Measurements from ENCODE around the gene ABCC8.

Gene ABCC8

DNA sequence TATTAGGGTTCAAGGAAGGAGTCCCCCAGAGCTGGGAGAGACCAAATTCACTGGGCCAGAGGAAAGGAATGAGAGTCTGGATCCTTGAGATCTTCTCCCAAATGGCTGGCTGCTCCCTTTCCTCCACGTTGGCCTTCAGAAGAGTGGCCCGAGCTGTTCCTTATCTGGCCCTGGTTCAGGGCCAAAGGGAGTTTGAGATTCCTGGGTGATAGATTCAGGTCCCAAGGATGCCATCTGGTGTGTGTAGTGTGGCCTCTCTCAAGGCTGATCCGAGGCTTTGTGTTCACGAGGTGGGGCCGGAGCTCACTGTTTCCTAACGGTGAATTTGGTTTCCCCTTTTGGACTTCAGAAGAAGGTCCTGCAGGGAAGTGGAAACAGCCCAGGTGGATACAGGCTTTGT lies 17.4 kb upstream of the ABCC8 start:
- FAIRE-seq: no peak
- no peak for DNase-seq (ENCODE audit: insufficient read length, low spot score)
- no peak for TF ChIP-seq PAX5 (IDR thresholded peaks at IDR 0.05; ENCODE audit: insufficient read depth, low read length, severe bottlenecking)
- no peak for TF ChIP-seq POU2F2 (IDR thresholded peaks at IDR 0.05; ENCODE audit: low read depth, low read length)
- no peak for TF ChIP-seq POLR2AphosphoS5 (IDR thresholded peaks at IDR 0.05; ENCODE audit: low read depth, low read length)
- no peak for TF ChIP-seq SPI1 (IDR thresholded peaks at IDR 0.05; ENCODE audit: low read depth, low read length)
- TF ChIP-seq POLR2A (IDR thresholded peaks at IDR 0.05; ENCODE audit: low read depth, low read length): no peak
- no peak for TF ChIP-seq TAF1 (IDR thresholded peaks at IDR 0.05; ENCODE audit: low read depth, low read length)

- TF ChIP-seq POLR2AphosphoS5 (IDR thresholded peaks at IDR 0.05; ENCODE audit: low read depth, low read length) (no peak), PAX5 (IDR thresholded peaks at IDR 0.05; ENCODE audit: insufficient read depth, low read length, severe bottlenecking) (no peak), SPI1 (IDR thresholded peaks at IDR 0.05; ENCODE audit: low read depth, low read length) (no peak), POU2F2 (IDR thresholded peaks at IDR 0.05; ENCODE audit: low read depth, low read length) (no peak), TAF1 (IDR thresholded peaks at IDR 0.05; ENCODE audit: low read depth, low read length) (no peak), POLR2A (IDR thresholded peaks at IDR 0.05; ENCODE audit: low read depth, low read length) (no peak)
- DNase-seq (ENCODE audit: insufficient read length, low spot score) (no peak), FAIRE-seq (no peak)
Observed at GRCh38 chr11:17490938-17491337, 14.3 kb upstream of the ABCC8 start.

DNA sequence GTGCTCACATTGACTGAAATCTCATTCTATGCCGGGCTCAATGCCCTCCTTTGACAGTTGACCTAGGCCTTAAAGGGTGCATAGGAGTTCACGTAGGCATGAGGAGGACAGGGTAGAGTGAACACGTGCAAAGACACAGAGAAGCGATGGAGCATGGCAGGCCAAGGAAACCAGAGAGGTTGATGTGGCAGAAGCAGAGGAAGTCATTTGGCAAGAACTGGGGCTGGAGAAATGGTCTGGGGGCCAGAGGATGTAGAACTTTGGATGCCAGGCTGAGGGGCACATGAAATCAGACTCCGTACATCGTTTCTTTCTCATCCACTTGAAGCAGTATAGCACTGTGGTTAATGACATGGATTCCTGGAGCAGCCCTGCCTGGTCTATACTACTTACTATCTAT lies 13.6 kb upstream of the ABCC8 start:
- TF ChIP-seq POLR2A (IDR thresholded peaks at IDR 0.05; ENCODE audit: low read depth, low read length) (no peak), PAX5 (IDR thresholded peaks at IDR 0.05; ENCODE audit: insufficient read depth, low read length, severe bottlenecking) (no peak), POU2F2 (IDR thresholded peaks at IDR 0.05; ENCODE audit: low read depth, low read length) (no peak), TAF1 (IDR thresholded peaks at IDR 0.05; ENCODE audit: low read depth, low read length) (no peak), POLR2AphosphoS5 (IDR thresholded peaks at IDR 0.05; ENCODE audit: low read depth, low read length) (no peak), SPI1 (IDR thresholded peaks at IDR 0.05; ENCODE audit: low read depth, low read length) (no peak)
- DNase-seq (ENCODE audit: insufficient read length, low spot score) (no peak), FAIRE-seq (no peak)

GRCh38 chr11:17489751-17490150 lies 13.1 kb upstream of the ABCC8 start:
- FAIRE-seq: no peak

GRCh38 chr11:17488563-17488962 lies 11.9 kb upstream of the ABCC8 start:
- no peak for FAIRE-seq
- DNase-seq (ENCODE audit: insufficient read length, low spot score): no peak
- TF ChIP-seq PAX5 (IDR thresholded peaks at IDR 0.05; ENCODE audit: insufficient read depth, low read length, severe bottlenecking): no peak

More at GRCh38 chr11:17489751-17490150, 13.1 kb upstream of the ABCC8 start:
- TF ChIP-seq SPI1 (IDR thresholded peaks at IDR 0.05; ENCODE audit: low read depth, low read length) (no peak), POLR2A (IDR thresholded peaks at IDR 0.05; ENCODE audit: low read depth, low read length) (no peak), POU2F2 (IDR thresholded peaks at IDR 0.05; ENCODE audit: low read depth, low read length) (no peak), PAX5 (IDR thresholded peaks at IDR 0.05; ENCODE audit: insufficient read depth, low read length, severe bottlenecking) (no peak), POLR2AphosphoS5 (IDR thresholded peaks at IDR 0.05; ENCODE audit: low read depth, low read length) (no peak), TAF1 (IDR thresholded peaks at IDR 0.05; ENCODE audit: low read depth, low read length) (no peak)
- no peak for DNase-seq (ENCODE audit: insufficient read length, low spot score)

DNA sequence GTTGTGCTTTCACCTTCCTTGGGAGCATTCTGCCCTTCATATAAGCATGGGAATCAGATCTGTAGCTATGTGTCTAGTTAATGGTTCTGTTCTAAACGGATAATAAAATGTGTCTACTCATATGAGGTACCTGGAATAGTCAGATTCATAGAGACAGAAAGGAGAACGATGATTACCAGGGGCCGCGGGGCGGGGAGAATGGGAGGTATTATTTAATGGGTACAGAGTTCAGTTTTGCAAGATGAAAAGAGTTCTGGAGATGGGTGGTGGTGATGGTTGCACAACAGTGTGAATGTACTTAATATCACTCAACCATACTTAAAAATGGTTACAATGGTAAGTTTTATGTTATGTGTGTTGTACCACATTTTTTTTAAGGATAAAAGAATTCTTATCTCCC lies 10.0 kb upstream of the ABCC8 start:
- FAIRE-seq (no peak), DNase-seq (ENCODE audit: insufficient read length, low spot score) (no peak)
- TF ChIP-seq POU2F2 (IDR thresholded peaks at IDR 0.05; ENCODE audit: low read depth, low read length) (no peak), POLR2AphosphoS5 (IDR thresholded peaks at IDR 0.05; ENCODE audit: low read depth, low read length) (no peak), TAF1 (IDR thresholded peaks at IDR 0.05; ENCODE audit: low read depth, low read length) (no peak), POLR2A (IDR thresholded peaks at IDR 0.05; ENCODE audit: low read depth, low read length) (no peak), SPI1 (IDR thresholded peaks at IDR 0.05; ENCODE audit: low read depth, low read length) (no peak), PAX5 (IDR thresholded peaks at IDR 0.05; ENCODE audit: insufficient read depth, low read length, severe bottlenecking) (no peak)

- TF ChIP-seq POLR2A (IDR thresholded peaks at IDR 0.05; ENCODE audit: low read depth, low read length) (no peak), POU2F2 (IDR thresholded peaks at IDR 0.05; ENCODE audit: low read depth, low read length) (no peak), TAF1 (IDR thresholded peaks at IDR 0.05; ENCODE audit: low read depth, low read length) (no peak), POLR2AphosphoS5 (IDR thresholded peaks at IDR 0.05; ENCODE audit: low read depth, low read length) (no peak), SPI1 (IDR thresholded peaks at IDR 0.05; ENCODE audit: low read depth, low read length) (no peak), PAX5 (IDR thresholded peaks at IDR 0.05; ENCODE audit: insufficient read depth, low read length, severe bottlenecking) (no peak)
- no peak for FAIRE-seq
- no peak for DNase-seq (ENCODE audit: insufficient read length, low spot score)
Observed at GRCh38 chr11:17483505-17483904, 6.9 kb upstream of the ABCC8 start.

- DNase-seq (ENCODE audit: insufficient read length, low spot score) (no peak), FAIRE-seq (no peak)
- TF ChIP-seq TAF1 (IDR thresholded peaks at IDR 0.05; ENCODE audit: low read depth, low read length): no peak
- TF ChIP-seq PAX5 (IDR thresholded peaks at IDR 0.05; ENCODE audit: insufficient read depth, low read length, severe bottlenecking): no peak
- no peak for TF ChIP-seq SPI1 (IDR thresholded peaks at IDR 0.05; ENCODE audit: low read depth, low read length)
- TF ChIP-seq POU2F2 (IDR thresholded peaks at IDR 0.05; ENCODE audit: low read depth, low read length): no peak
- no peak for TF ChIP-seq POLR2AphosphoS5 (IDR thresholded peaks at IDR 0.05; ENCODE audit: low read depth, low read length)
- TF ChIP-seq POLR2A (IDR thresholded peaks at IDR 0.05; ENCODE audit: low read depth, low read length): no peak
Observed at GRCh38 chr11:17481905-17482304, 5.3 kb upstream of the ABCC8 start.

- no peak for FAIRE-seq
- DNase-seq (ENCODE audit: insufficient read length, low spot score): no peak
- TF ChIP-seq POLR2A (IDR thresholded peaks at IDR 0.05; ENCODE audit: low read depth, low read length) (no peak), SPI1 (IDR thresholded peaks at IDR 0.05; ENCODE audit: low read depth, low read length) (no peak), TAF1 (IDR thresholded peaks at IDR 0.05; ENCODE audit: low read depth, low read length) (no peak)
Observed at GRCh38 chr11:17479284-17480214, 2.9 kb upstream of the ABCC8 start.

DNA sequence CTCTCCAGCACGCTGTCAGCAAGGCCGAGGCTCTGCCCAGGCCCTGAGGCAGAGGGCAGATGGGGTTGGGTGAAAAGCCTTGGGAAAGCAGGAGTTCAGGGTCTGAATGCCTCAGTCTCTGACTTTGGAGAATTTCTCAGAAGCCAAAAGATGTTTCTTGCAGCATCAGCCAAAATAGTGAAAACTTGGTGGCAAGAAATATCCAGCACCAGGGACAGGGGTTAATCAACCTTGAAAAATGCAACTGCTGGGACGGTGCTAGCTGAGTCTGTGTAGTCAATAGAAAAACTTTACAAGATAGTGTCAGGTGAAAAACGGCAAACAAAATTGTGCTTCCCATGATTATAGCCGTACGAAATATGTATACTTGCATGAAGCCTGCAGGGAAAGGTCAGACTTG lies 1.4 kb upstream of the ABCC8 start:
- FAIRE-seq: no peak
- TF ChIP-seq SPI1 (IDR thresholded peaks at IDR 0.05; ENCODE audit: low read depth, low read length): no peak
- TF ChIP-seq TAF1 (IDR thresholded peaks at IDR 0.05; ENCODE audit: low read depth, low read length): no peak
- no peak for TF ChIP-seq POU2F2 (IDR thresholded peaks at IDR 0.05; ENCODE audit: low read depth, low read length)
- TF ChIP-seq POLR2A (IDR thresholded peaks at IDR 0.05; ENCODE audit: low read depth, low read length): no peak
- TF ChIP-seq POLR2AphosphoS5 (IDR thresholded peaks at IDR 0.05; ENCODE audit: low read depth, low read length): no peak
- no peak for TF ChIP-seq PAX5 (IDR thresholded peaks at IDR 0.05; ENCODE audit: insufficient read depth, low read length, severe bottlenecking)
- DNase-seq (ENCODE audit: insufficient read length, low spot score): no peak
